OCI-LY1 (cell line): ENCODE data around the gene CPSF6.

ENCODE experiments used
- H2AFZ ChIP-seq: fragments of 200-600 bp; sonication (generic), shearing (Covaris generic); 2 replicates; pipeline ENCODE4 v1.6.0; 2014; ENCODE audit warnings: antibody characterized with exemption, mild to moderate bottlenecking, low read length
- H3F3A ChIP-seq: fragments of 200-600 bp; sonication (generic), shearing (Covaris generic); 2 replicates; pipeline ENCODE4 v1.6.0; 2014; ENCODE audit warnings: mild to moderate bottlenecking, antibody characterized with exemption, low read length, moderate library complexity; ENCODE audit not compliant: insufficient read depth
- H3K27ac ChIP-seq: fragments of 200-600 bp; sonication (generic); 2 replicates; pipeline ENCODE4 v1.5.1; 2014; ENCODE audit warnings: low read length, mixed run types, mild to moderate bottlenecking, low read depth; ENCODE audit not compliant: poor library complexity, severe bottlenecking
- H3K27me3 ChIP-seq: fragments of 200-600 bp; sonication (generic); 2 replicates; pipeline ENCODE4 v1.6.0; 2014; ENCODE audit warnings: antibody characterized with exemption, mild to moderate bottlenecking, low read length, moderate library complexity; ENCODE audit not compliant: insufficient read depth
- H3K36me3 ChIP-seq: fragments of 200-600 bp; sonication (generic); 2 replicates; pipeline ENCODE4 v1.6.1; 2014; ENCODE audit warnings: mild to moderate bottlenecking, antibody characterized with exemption, low read length, moderate library complexity, mixed read lengths; ENCODE audit not compliant: insufficient read depth
- H3K4me1 ChIP-seq: fragments of 200-600 bp; sonication (generic); 2 replicates; pipeline ENCODE4 v1.5.1; 2014; ENCODE audit warnings: mild to moderate bottlenecking, low read length, moderate library complexity; ENCODE audit not compliant: insufficient read depth, severe bottlenecking
- H3K4me2 ChIP-seq: fragments of 200-600 bp; sonication (generic), shearing (Covaris generic); 2 replicates; pipeline ENCODE4 v1.6.1; 2014; ENCODE audit warnings: low read length
- H3K4me3 ChIP-seq: fragments of 200-600 bp; sonication (generic); 2 replicates; pipeline ENCODE4 v1.5.1; 2014; ENCODE audit warnings: low read length, low read depth, mild to moderate bottlenecking, mixed read lengths; ENCODE audit not compliant: poor library complexity, severe bottlenecking
- H3K79me2 ChIP-seq: fragments of 200-600 bp; shearing (Covaris generic); 2 replicates; pipeline ENCODE4 v1.6.1; 2016; ENCODE audit warnings: mixed run types, low read length, mixed read lengths; ENCODE audit not compliant: insufficient read depth
- H3K9ac ChIP-seq: fragments of 200-600 bp; sonication (generic), shearing (Covaris generic); 2 replicates; pipeline ENCODE4 v1.6.1; 2014; ENCODE audit warnings: mild to moderate bottlenecking, low read length, mixed read lengths
- H3K9me2 ChIP-seq: fragments of 200-600 bp; sonication (generic), shearing (Covaris generic); 2 replicates; pipeline ENCODE4 v1.6.1; 2014; ENCODE audit warnings: low read depth, mild to moderate bottlenecking, low read length, mixed read lengths
- H3K9me3 ChIP-seq: fragments of 200-600 bp; shearing (Covaris generic); 2 replicates; pipeline ENCODE4 v1.6.1; 2014; ENCODE audit warnings: low read length, mixed read lengths
- H4K20me1 ChIP-seq: fragments of 200-600 bp; sonication (generic), shearing (Covaris generic); 2 replicates; pipeline ENCODE4 v1.6.0; 2016; ENCODE audit warnings: mild to moderate bottlenecking, low read length; ENCODE audit not compliant: insufficient read depth
- EZH2 ChIP-seq: fragments of 200-600 bp; sonication (generic), shearing (Covaris generic); IDR thresholded peaks from 2 replicates; pipeline ENCODE4 v1.8.0; 2017; ENCODE audit warnings: borderline replicate concordance, mixed run types, mild to moderate bottlenecking, antibody characterized with exemption, low read length, moderate library complexity, mixed read lengths
- TF ChIP-seq, protein P1 (sequence below): fragments of 200-600 bp; sonication (generic), shearing (Covaris generic); IDR thresholded peaks from 2 replicates; pipeline ENCODE4 v1.5.1; 2017; ENCODE audit warnings: mild to moderate bottlenecking, antibody characterized with exemption, low read length, moderate library complexity, mixed read lengths

CPSF6 gene

DNA sequence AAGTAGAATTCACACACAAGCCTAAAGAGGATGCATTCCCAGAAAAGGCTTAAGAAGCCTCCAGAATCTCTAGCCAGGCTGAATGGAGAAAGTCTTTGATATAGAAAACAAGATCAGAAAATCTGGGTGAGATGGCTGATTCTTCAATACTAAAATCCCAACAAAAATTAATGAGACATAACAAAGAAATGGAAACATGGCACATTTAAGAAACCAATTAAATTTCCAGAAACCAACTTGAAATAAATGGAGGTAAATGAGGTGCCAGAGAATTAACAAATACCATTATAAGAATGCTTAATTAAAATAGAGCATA is 51.9 kb downstream of the CPSF6 start:
- Histone ChIP-seq H3K9me3 (no peaks in the 10 kb centered on the region), H4K20me1 (no peaks in the 10 kb centered on the region), H3K27me3 (no peaks in the 10 kb centered on the region), H3K79me2 (no peaks in the 10 kb centered on the region), H3K4me1 (no peaks in the 10 kb centered on the region), H3K27ac (no peak overlapping the region), H3F3A (no peaks in the 10 kb centered on the region), H3K9ac (no peak overlapping the region), H3K4me2 (no peak overlapping the region), H3K4me3 (no peak overlapping the region), H3K36me3 (no peaks in the 10 kb centered on the region), H2AFZ (no peak overlapping the region), H3K9me2 (no peaks in the 10 kb centered on the region)
- no peak for TF ChIP-seq EZH2
- TF ChIP-seq, protein P1, sequence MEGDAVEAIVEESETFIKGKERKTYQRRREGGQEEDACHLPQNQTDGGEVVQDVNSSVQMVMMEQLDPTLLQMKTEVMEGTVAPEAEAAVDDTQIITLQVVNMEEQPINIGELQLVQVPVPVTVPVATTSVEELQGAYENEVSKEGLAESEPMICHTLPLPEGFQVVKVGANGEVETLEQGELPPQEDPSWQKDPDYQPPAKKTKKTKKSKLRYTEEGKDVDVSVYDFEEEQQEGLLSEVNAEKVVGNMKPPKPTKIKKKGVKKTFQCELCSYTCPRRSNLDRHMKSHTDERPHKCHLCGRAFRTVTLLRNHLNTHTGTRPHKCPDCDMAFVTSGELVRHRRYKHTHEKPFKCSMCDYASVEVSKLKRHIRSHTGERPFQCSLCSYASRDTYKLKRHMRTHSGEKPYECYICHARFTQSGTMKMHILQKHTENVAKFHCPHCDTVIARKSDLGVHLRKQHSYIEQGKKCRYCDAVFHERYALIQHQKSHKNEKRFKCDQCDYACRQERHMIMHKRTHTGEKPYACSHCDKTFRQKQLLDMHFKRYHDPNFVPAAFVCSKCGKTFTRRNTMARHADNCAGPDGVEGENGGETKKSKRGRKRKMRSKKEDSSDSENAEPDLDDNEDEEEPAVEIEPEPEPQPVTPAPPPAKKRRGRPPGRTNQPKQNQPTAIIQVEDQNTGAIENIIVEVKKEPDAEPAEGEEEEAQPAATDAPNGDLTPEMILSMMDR: no peak

DNA sequence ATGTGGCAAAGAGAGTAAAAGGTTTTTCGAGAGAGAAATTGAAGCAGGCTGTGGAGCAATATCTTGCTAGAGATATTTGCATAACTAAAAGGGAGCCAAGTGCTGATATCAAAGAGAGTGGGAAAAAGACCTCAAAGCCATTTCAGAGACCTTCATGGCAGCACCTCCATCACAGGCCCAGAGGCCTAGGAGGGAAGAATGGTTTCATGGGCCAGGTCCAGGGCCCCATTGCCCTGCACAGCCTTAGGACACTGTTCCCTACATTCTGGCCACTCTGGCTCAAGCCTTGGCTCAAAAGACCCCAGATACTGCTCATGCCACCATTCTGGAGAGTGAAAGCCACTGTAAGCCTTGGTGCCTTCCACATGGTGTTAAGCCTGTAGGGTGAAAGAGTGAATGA is 58.8 kb downstream of the CPSF6 start:
- no peak overlapping the region for H3K27ac ChIP-seq
- no peaks in the 10 kb centered on the region for H3K36me3 ChIP-seq
- H2AFZ ChIP-seq: no peak overlapping the region
- no peaks in the 10 kb centered on the region for H3F3A ChIP-seq
- no peaks in the 10 kb centered on the region for H3K9me2 ChIP-seq
- H3K9me3 ChIP-seq: 0 out of 2 replicates have a peak, but pooled peaks cover 3% of the 10 kb centered on the region
- H4K20me1 ChIP-seq: no peaks in the 10 kb centered on the region
- no peak overlapping the region for H3K9ac ChIP-seq
- no peak overlapping the region for H3K4me3 ChIP-seq
- H3K79me2 ChIP-seq: no peaks in the 10 kb centered on the region
- H3K4me2 ChIP-seq: no peak overlapping the region
- H3K4me1 ChIP-seq: no peaks in the 10 kb centered on the region
- TF ChIP-seq, protein P1: no peak
- no peak for TF ChIP-seq EZH2
- H3K27me3 ChIP-seq: no peaks in the 10 kb centered on the region; the same call in 1 of the 2 replicates

DNA sequence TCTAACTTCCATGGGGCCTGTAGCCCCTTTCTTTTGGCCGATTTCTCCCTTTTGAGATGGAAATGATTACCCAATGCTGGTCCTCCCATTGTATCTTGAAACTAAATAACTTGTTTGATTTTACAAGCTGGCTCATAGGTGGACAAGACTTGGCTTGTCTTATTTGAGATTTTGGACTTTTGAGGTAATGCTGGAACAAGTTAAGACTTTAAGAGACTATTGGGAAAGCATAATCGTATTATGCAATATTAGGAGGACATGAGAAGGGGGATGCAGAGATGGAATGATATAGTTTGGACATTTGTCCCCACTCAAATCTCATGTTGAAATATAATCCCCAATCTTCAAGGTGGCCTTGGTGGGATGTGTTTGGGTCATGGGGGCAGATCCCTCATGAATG is 59.6 kb downstream of the CPSF6 start:
- TF ChIP-seq, protein P1: no peak
- no peak for TF ChIP-seq EZH2
- Histone ChIP-seq H3K27me3 (no peaks in the 10 kb centered on the region; the same call in 1 of the 2 replicates), H3K36me3 (no peaks in the 10 kb centered on the region), H3K9me2 (no peaks in the 10 kb centered on the region), H4K20me1 (no peaks in the 10 kb centered on the region), H3K79me2 (no peaks in the 10 kb centered on the region), H2AFZ (no peak overlapping the region), H3K4me3 (no peak overlapping the region), H3K9me3 (0 out of 2 replicates have a peak, but pooled peaks cover 3% of the 10 kb centered on the region), H3K4me2 (no peak overlapping the region), H3K9ac (no peak overlapping the region), H3F3A (no peaks in the 10 kb centered on the region), H3K27ac (no peak overlapping the region), H3K4me1 (no peaks in the 10 kb centered on the region)
